Astrocyte of the cerebellum (primary cell): Measurements from ENCODE around the gene IPCEF1.

Experiments
- DNase-seq: peaks from one replicate; pipeline ENCODE4 v3.0.0-alpha.2; 2011; ENCODE audit warnings: low read depth
- H3K4me3 ChIP-seq: 2 replicates; pipeline ENCODE4 v1.5.1; 2011; ENCODE audit warnings: mild to moderate bottlenecking, low read depth, low read length, moderate library complexity
- CTCF ChIP-seq: IDR thresholded peaks from 2 replicates; pipeline ENCODE4 v1.5.1; 2012; ENCODE audit warnings: low read length, low read depth, moderate library complexity, mild to moderate bottlenecking; ENCODE audit errors: missing control alignments
- in situ Hi-C: cut with HindIII; loops from 2 replicates; pipeline ENCODE4 v1.10.0; 2017; ENCODE audit warnings: low sequenced_read_pairs

Gene IPCEF1

GRCh38 chr6:154266560-154267099 lies 90.0 kb downstream of the IPCEF1 start:
- H3K4me3 ChIP-seq = no peak overlapping the region
- in situ Hi-C loops = no loop called here

GRCh38 chr6:154261688-154262397 lies 94.8 kb downstream of the IPCEF1 start:
- H3K4me3 ChIP-seq = no peak overlapping the region
- in situ Hi-C loops = no loop called here
- DNase-seq = no peak
- TF ChIP-seq CTCF = no peak

More at GRCh38 chr6:154266560-154267099, 90.0 kb downstream of the IPCEF1 start:
- no peak for DNase-seq
- TF ChIP-seq CTCF = no peak

- DNase-seq = no peak
- no peak for TF ChIP-seq CTCF
- in situ Hi-C loops = no loop called here
- no peak overlapping the region for H3K4me3 ChIP-seq
Observed at GRCh38 chr6:154258064-154258757, 98.4 kb downstream of the IPCEF1 start.

GRCh38 chr6:154257067-154257466 lies 99.5 kb downstream of the IPCEF1 start:
- no peak for TF ChIP-seq CTCF
- in situ Hi-C loops = no loop called here
- no peak for DNase-seq
- no peak overlapping the region for H3K4me3 ChIP-seq

GRCh38 chr6:154252678-154253077 lies 103.9 kb downstream of the IPCEF1 start:
- no peak overlapping the region for H3K4me3 ChIP-seq
- TF ChIP-seq CTCF = no peak
- in situ Hi-C loops = no loop called here
- no peak for DNase-seq

- TF ChIP-seq CTCF = no peak
- in situ Hi-C loops = no loop called here
Observed at GRCh38 chr6:154251116-154251515, 105.5 kb downstream of the IPCEF1 start.

More at GRCh38 chr6:154251116-154251515, 105.5 kb downstream of the IPCEF1 start:
- no peak for DNase-seq
- H3K4me3 ChIP-seq = no peak overlapping the region
